ENCODE data around the gene OLA1.

OLA1 gene

DNA sequence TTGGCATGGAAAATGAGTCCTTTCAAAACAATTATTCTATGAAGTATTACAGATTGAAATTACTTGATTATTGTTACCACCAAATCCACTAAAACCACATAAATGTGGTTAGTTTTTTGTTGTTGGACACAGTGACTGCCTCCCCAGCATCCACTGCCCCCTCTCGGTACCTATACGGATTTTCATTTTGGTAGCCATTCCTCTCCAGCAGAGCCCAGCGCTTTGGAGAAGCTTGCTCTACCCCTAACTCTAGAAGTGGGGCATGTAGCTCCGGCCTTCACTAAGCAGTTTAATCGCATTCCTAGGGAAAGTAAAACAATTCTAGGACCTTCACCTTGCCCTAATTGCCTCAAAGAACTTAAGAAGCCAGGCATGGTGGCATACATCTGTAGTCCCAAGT lies 24.2 kb downstream of the OLA1 start:
- no peak for DNase-seq

DNA sequence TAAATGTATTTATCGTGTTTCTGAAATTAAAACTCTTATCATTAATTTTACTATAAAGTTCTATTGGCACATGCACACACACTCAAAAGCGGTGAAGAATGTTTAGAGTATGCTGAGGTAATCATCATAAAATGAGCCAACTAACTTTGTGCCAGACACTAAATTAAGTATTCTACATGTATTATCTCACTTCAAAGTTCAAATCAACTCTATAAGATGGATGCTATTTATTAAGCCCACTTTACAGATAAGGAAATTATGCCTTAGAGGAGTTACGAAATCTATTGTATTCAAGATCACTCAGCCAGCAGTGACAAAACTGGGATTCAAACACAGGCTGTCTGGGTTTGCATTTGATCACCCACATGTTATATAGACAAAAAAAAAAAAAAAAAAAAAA lies 24.9 kb downstream of the OLA1 start:
- DNase-seq = no peak

- DNase-seq = no peak
These were observed 26.2 kb downstream of the OLA1 start for GRCh38 chr2:174222154-174222553.

DNA sequence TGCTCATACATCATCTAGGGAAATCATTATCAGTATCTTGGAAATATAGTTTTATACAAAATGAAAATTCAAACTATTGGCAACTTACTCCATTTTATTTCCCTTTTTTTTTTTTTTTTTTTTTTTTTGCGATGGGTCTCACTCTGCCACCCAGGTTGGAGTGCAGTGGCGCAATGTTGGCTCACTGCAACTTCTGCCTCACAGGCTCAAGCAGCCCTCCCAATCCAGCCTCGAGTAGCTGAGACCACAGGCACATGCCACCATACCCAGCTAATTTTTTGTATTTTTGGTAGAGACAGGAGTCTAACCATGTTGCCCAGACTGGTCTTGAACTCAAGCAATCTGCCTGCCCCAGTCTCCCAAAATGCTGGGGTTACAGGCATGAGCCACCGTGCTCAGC lies 29.0 kb downstream of the OLA1 start:
- no peak for DNase-seq

- no peak for DNase-seq
These were observed 29.6 kb downstream of the OLA1 start for GRCh38 chr2:174218773-174219172.

DNA sequence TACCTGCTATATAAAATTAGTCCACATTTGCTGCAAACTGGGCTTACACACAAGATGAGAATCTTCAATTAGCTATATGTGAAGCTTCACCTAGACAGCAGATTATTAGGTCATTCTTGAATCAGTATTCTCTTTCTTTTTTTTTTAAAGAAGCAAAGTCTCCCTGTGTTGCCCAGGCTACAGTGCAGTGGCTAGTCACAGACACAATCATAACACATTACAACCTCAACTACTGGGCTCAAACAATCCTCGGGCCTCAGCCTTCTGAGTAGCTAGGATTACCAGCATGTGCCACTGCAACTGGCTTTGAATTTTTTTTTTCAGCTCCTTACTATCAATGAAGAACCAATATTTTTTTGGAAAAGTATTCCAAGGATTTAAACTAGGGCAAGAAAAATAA lies 30.5 kb downstream of the OLA1 start:
- DNase-seq = no peak

- DNase-seq = no peak
These were observed 36.4 kb downstream of the OLA1 start for GRCh38 chr2:174211954-174212353.

- DNase-seq = no peak
These were observed 37.5 kb downstream of the OLA1 start for GRCh38 chr2:174210862-174211261.

DNA sequence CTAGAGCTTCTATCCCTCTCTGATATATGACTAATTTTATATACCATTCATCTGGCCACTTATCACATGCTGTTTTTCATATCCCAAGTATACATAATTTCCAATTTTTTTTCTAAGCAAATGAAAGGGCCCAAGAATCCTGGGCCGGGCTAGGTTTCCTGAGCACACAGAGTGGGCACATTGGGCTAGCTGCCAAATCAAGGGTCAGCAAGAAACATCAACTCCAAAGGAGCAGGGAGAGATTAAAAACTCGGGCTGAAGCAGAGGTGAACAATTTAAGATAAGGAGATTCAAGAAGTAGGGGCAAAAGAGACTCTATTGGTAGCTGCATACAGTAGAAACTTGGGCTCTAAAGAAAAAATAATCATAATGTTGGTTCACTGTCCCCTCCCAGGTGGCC lies 39.0 kb downstream of the OLA1 start:
- DNase-seq = no peak

DNA sequence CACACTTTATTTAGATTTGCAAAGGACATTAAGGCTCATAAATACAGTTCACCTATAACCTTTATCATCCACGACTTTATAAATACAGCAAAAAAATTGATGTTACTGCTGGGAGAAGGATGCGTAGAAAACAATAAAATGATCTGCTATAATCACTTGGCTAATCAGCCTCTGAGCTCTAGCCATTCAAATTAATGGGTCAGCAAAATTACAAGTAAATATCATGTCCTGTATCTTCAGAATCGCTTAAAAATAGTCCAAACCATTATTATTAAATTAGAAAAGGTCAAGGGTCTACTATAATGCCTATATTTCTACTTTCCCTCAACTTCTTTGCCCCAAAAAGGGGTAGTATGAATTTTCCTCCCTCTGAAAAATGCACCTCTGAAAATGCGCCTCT lies 40.3 kb downstream of the OLA1 start:
- no peak for DNase-seq

- no peak for DNase-seq
These were observed 42.8 kb downstream of the OLA1 start for GRCh38 chr2:174205562-174205961.

DNA sequence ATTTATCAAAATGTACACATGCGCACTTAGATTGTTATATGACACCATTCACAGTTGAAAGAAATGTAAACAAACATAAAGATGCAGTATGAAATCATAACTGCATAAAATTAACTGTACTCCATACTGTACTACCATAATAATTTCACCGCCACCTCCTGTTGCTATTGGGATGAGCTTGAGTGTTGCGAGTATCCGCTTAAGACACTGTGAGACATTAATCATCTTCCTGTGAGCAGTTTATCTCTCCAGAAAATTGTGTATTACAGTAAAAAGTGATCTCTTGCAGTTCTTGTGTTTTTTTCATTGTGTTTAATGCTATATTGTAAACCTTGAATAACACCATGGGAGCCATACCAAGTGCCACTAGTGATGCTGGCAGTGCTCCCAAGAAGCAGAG lies 46.1 kb downstream of the OLA1 start:
- DNase-seq = no peak

DNA sequence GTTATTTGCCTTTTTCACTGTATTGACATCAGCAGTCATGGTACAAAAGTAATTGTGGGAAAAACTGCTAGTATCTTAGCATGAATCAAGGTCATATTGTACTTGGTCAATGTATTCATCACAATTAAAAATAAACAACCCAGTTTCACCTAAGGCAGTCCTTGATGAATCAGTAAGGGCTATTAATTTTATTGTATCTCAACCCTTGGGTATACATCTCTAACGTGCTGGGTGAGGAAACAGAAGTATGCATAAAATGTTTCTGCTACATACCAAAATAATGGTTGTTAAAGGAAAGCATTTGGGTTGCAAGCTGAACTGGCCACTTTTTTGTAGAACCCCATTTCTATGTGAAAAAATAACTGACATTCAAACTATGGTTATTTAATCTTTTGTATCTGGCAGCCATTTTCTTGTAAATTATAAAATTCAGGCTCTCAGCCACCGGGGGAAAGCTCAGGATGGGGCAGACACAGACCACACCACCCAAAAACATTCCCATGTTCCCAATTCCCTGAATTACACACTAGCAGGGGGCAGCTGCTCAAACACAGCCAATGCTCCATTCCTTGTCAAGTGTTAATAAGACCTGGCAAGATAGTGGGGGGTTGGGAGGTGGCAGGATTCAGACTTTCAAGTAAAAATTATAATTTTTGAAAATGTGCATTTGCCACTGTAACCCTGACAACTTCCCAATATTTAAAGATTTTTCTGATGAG lies 49.3 kb downstream of the OLA1 start:
- DNase-seq = no peak

GRCh38 chr2:174195253-174195652 lies 53.1 kb downstream of the OLA1 start:
- no peak for DNase-seq

DNA sequence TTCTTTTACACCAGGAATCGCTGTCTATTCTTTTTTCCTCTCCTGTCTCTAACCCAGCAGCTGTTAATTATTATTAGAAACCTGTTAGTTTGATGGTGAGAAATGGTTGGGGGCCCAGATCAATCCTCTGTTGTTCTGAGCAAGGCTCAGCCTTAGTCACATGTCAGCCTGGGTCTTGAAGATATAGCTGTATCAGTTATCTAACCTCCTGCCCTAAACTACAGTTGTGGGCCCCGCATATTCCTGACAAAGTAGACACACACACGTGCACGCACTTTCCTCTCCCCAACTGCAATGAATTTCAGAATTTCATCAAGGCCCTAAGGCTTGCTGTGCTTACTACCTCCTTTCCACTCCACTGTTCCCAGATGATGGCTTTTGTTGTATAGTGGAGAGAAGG lies 54.6 kb downstream of the OLA1 start:
- no peak for DNase-seq

- DNase-seq = no peak
These were observed 55.7 kb downstream of the OLA1 start for GRCh38 chr2:174192664-174193063.

GRCh38 chr2:174191342-174192074 lies 56.8 kb downstream of the OLA1 start:
- DNase-seq = no peak

GRCh38 chr2:174184915-174185314 lies 63.4 kb downstream of the OLA1 start:
- DNase-seq = no peak

- no peak for DNase-seq
These were observed 63.8 kb downstream of the OLA1 start for GRCh38 chr2:174184504-174184903.

- DNase-seq = no peak
These were observed 65.3 kb downstream of the OLA1 start for GRCh38 chr2:174183076-174183475.

DNA sequence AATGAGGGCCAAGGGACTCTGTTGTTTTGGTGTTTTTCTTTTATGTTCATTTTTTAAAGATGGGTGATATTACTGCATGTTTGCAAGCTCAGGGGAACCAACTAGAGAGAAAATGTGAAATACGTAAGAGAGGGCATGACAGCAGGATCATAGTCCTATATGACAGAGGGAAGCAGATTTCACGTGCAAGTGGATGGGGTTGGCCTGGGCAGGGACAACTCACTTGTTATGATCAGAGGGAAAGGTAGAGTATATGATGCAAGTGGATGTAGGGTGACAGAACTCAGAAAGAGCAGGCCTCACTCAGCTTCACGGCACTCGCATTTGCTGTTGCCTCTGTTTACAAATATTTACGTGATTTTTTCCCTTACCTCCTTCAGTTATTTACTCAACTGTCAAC lies 67.0 kb downstream of the OLA1 start:
- no peak for DNase-seq

- DNase-seq = no peak
These were observed 67.6 kb downstream of the OLA1 start for GRCh38 chr2:174180726-174181236.

DNA sequence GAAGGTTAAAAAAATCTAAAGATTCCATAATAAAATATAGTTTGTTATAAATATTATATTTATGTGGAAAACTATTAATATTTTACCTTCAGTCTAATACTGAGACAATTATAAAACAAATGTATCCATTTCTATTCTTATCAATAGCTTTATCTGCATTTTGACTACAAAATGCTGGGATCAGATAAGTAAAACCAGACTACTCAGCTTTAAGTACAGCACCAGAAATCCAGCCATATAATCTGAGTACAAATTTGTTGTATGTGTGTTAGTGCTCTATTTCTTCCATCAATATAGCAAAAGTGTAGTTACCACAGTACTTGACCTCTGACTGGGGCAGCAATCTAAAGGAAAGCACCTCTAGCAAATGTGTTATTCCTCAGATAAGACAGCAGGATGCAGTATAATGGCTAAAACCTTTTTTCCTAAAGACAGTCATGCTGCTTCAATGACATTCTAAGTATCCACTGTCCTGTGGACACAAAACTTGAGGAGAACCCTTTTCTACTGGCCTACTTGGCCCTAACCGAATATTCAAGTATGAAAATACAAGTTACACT lies 68.1 kb downstream of the OLA1 start:
- DNase-seq = no peak

GRCh38 chr2:174177316-174177890 lies 70.9 kb downstream of the OLA1 start:
- no peak for DNase-seq
